ENCODE results near the gene HMG20B. TPM values are rescaled to one million over a fixed set of nuclear protein-coding genes. Genes with fewer than 3 reads are reported as not detected.

HMG20B gene
- polyA plus RNA-seq, 1 donor (not counting 4 experiments of a cell fraction or from before 2014, with no cell fraction given), result 27.9 TPM

- Histone ChIP-seq H3K4me2 (ENCODE audit: control insufficient read depth, extremely low read depth, insufficient read depth, low read depth, low read length) (no peak overlapping the region), H3K27ac (ENCODE audit: control insufficient read depth, insufficient read depth, low read length) (no peak overlapping the region), H3K79me2 (ENCODE audit: control insufficient read depth, insufficient read depth, low read length) (peaks cover 36% of the 10 kb centered on the region), H3K9me3 (ENCODE audit: control insufficient read depth, low read depth, low read length) (no peaks in the 10 kb centered on the region), H4K20me1 (ENCODE audit: control insufficient read depth, extremely low read depth, insufficient read depth, low read length) (peaks cover 10% of the 10 kb centered on the region), H3K9me1 (ENCODE audit: control insufficient read depth, extremely low read depth, insufficient read depth, low read length) (no peaks in the 10 kb centered on the region), H3K4me3 (ENCODE audit: control insufficient read depth in 2 of 3, extremely low read depth in 1 of 3, insufficient read depth in 2 of 3, low read depth in 1 of 3, low read length in 3 of 3) (no peak overlapping the region), H3K9ac (ENCODE audit: control insufficient read depth, extremely low read depth, insufficient read depth, low read length) (no peak overlapping the region), H3K27me3 (ENCODE audit: control insufficient read depth, extremely low read depth, insufficient read depth, low read length) (no peaks in the 10 kb centered on the region), H3K36me3 (ENCODE audit: control insufficient read depth in 2 of 2, extremely low read depth in 1 of 2, insufficient read depth in 2 of 2, low read length in 2 of 2) (peaks cover 0 to 9% of the 10 kb centered on the region in 2 experiments), H2AFZ (ENCODE audit: control insufficient read depth, low read length) (no peak overlapping the region), H3K4me1 (ENCODE audit: control insufficient read depth, extremely low read depth, insufficient read depth, low read length) (peaks cover 18% of the 10 kb centered on the region)
- DNase-seq (ENCODE audit: low read depth, low spot score), result no peak
- FAIRE-seq, result no peak
- no peak for TF ChIP-seq EZH2 (IDR thresholded peaks at IDR 0.05; ENCODE audit: low read length)
- dilution Hi-C loops (cut with MboI; ENCODE audit: extremely low pct_ligation_motif_present, low sequenced_read_pairs), result no loop called here
Measured at GRCh38 chr19:3554254-3555083, 18.3 kb upstream of the HMG20B start.

GRCh38 chr19:3555653-3556422, 16.9 kb upstream of the HMG20B start:
- dilution Hi-C loops (cut with MboI; ENCODE audit: extremely low pct_ligation_motif_present, low sequenced_read_pairs), result no loop called here
- H3K4me3 ChIP-seq (ENCODE audit: control insufficient read depth in 2 of 3, extremely low read depth in 1 of 3, insufficient read depth in 2 of 3, low read depth in 1 of 3, low read length in 3 of 3), result peak overlapping the region; percentile 86 to 96 (median 91)
- no peaks in the 10 kb centered on the region for H3K9me1 ChIP-seq (ENCODE audit: control insufficient read depth, extremely low read depth, insufficient read depth, low read length)
- peak overlapping the region; percentile 85 for H3K9ac ChIP-seq (ENCODE audit: control insufficient read depth, extremely low read depth, insufficient read depth, low read length)
- H2AFZ ChIP-seq (ENCODE audit: control insufficient read depth, low read length), result no peak overlapping the region
- H3K4me2 ChIP-seq (ENCODE audit: control insufficient read depth, extremely low read depth, insufficient read depth, low read depth, low read length), result peak overlapping the region; percentile 96
- FAIRE-seq (no peak), DNase-seq (ENCODE audit: low read depth, low spot score) (no peak)
- H3K36me3 ChIP-seq (ENCODE audit: control insufficient read depth in 2 of 2, extremely low read depth in 1 of 2, insufficient read depth in 2 of 2, low read length in 2 of 2), result peaks cover 0 to 4% of the 10 kb centered on the region in 2 experiments
- H3K79me2 ChIP-seq (ENCODE audit: control insufficient read depth, insufficient read depth, low read length), result peaks cover 36% of the 10 kb centered on the region
- no peaks in the 10 kb centered on the region for H3K27me3 ChIP-seq (ENCODE audit: control insufficient read depth, extremely low read depth, insufficient read depth, low read length)
- H3K9me3 ChIP-seq (ENCODE audit: control insufficient read depth, low read depth, low read length), result no peaks in the 10 kb centered on the region
- H3K27ac ChIP-seq (ENCODE audit: control insufficient read depth, insufficient read depth, low read length), result no peak overlapping the region
- H3K4me1 ChIP-seq (ENCODE audit: control insufficient read depth, extremely low read depth, insufficient read depth, low read length), result peaks cover 18% of the 10 kb centered on the region
- TF ChIP-seq, protein P1, sequence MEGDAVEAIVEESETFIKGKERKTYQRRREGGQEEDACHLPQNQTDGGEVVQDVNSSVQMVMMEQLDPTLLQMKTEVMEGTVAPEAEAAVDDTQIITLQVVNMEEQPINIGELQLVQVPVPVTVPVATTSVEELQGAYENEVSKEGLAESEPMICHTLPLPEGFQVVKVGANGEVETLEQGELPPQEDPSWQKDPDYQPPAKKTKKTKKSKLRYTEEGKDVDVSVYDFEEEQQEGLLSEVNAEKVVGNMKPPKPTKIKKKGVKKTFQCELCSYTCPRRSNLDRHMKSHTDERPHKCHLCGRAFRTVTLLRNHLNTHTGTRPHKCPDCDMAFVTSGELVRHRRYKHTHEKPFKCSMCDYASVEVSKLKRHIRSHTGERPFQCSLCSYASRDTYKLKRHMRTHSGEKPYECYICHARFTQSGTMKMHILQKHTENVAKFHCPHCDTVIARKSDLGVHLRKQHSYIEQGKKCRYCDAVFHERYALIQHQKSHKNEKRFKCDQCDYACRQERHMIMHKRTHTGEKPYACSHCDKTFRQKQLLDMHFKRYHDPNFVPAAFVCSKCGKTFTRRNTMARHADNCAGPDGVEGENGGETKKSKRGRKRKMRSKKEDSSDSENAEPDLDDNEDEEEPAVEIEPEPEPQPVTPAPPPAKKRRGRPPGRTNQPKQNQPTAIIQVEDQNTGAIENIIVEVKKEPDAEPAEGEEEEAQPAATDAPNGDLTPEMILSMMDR (optimal IDR thresholded peaks at IDR 0.05 in 1 of 3, IDR thresholded peaks at IDR 0.05 in 1 of 3, conservative IDR thresholded peaks at IDR 0.05 in 1 of 3; ENCODE audit: extremely low read depth in 1 of 3, insufficient read depth in 2 of 3, low read length in 3 of 3), result no peak
- TF ChIP-seq EZH2 (IDR thresholded peaks at IDR 0.05; ENCODE audit: low read length), result no peak
- H4K20me1 ChIP-seq (ENCODE audit: control insufficient read depth, extremely low read depth, insufficient read depth, low read length), result peaks cover 10% of the 10 kb centered on the region

All from keratinocyte (primary cell).